Stimulated activated memory B cell treated with anti-CD40 and anti-IgM and Interleukin-4, amounts not matched to agents 10 μg/mL and 1 μg/mL and 100 μg/mL, for 72 hours (primary cell): ENCODE data around the gene RCOR1.
A peak's percentile ranks its signal among the peaks of the same experiment; 100 is the strongest.

ENCODE experiments used
- ATAC-seq: fragments of 150-1000 bp; cut with Tn5 transposase; 2 replicates; pipeline ENCODE4 v1.10.0; 2021
- H3K27ac Mint-ChIP-seq: one replicate; pipeline ENCODE4 v1.8.0; 2022; ENCODE audit warnings: mild to moderate bottlenecking, mixed read lengths
- H3K27me3 Mint-ChIP-seq: one replicate; pipeline ENCODE4 v1.8.0; 2022; ENCODE audit warnings: mixed read lengths
- H3K36me3 Mint-ChIP-seq: one replicate; pipeline ENCODE4 v1.8.0; 2022; ENCODE audit warnings: mixed read lengths
- H3K4me1 Mint-ChIP-seq: one replicate; pipeline ENCODE4 v1.8.0; 2022; ENCODE audit warnings: mixed read lengths
- H3K4me3 Mint-ChIP-seq: one replicate; pipeline ENCODE4 v1.8.0; 2022; ENCODE audit warnings: mild to moderate bottlenecking, moderate library complexity, mixed read lengths
- H3K9me3 Mint-ChIP-seq: one replicate; pipeline ENCODE4 v1.8.0; 2022; ENCODE audit warnings: mixed read lengths

RCOR1 gene

DNA sequence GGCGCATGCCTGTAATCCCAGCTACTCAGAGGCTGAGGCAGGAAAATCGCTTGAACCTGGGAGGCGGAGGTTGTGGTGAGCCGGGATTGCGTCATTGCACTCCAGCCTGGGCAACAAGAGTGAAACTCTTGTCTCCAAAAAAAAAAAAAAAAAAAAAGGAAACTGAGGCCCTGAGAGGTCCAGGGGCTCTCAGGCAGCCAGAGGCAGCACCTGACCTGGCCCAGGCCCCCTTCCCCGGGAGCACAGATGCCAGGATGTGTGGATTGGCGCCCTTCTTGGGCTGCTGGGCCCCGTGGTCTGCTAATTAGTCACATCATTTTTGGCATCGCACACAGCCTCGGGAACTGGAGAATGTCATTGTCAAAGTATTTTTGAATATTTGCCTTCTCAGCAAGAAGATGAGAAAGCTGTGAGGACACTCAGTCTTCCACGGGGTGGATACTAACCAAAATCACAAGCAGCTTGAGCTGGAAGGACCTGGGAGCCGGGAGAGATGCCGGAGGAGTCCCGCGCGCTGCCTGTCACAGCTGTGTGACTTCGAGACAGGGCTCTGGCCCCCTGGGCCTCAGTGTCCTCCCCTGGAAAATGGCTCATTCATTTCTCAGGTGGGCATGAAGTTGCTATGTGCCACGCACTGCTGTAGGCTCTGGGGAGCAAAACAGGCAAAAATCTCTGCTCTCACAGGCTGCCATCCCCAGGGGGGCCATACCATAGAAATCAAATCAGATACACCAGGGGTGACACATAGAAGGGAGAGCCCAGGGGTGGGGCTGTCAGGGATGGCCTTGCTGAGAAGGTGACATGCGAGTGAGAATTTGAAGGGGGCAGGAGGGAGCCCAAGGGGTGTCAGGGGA is 12.5 kb upstream of the RCOR1 start:
- no peak for ATAC-seq
- Mint-ChIP-seq H3K36me3 (no peaks in the 10 kb centered on the region), H3K27me3 (peaks cover 8% of the 10 kb centered on the region), H3K4me3 (no peak overlapping the region), H3K27ac (no peak overlapping the region), H3K4me1 (peaks cover under 1% of the 10 kb centered on the region), H3K9me3 (no peaks in the 10 kb centered on the region)

DNA sequence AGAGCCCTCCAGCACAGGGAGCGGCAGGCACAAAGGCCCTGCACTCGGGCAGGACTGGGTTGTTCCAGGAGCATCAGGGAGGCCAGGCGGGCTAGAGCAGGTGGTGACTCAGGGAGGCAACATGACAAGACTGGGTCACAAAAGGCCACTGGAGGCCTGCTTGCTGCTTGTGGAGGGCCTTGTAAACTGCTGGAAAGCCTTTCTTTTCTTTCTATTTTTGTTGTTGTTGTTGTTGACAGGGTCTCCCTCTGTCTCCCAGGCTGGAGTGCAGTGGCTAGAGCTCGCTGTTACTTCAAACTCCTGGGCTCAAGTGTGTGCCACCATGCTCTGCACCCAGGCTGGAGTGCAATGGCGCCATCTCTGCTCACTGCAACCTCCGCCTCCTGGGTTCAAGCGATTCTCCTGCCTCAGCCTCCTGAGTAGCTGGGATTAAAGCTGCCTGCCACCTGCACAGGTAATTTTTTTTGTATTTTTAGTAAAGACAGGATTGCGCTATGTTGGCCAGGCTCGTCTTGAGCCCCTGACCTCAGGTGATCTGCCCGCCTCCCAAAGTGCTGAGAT is 11.8 kb upstream of the RCOR1 start:
- Mint-ChIP-seq H3K36me3 (no peaks in the 10 kb centered on the region), H3K4me3 (no peak overlapping the region), H3K4me1 (no peaks in the 10 kb centered on the region), H3K9me3 (no peaks in the 10 kb centered on the region), H3K27me3 (peaks cover 8% of the 10 kb centered on the region), H3K27ac (no peak overlapping the region)
- ATAC-seq: no peak

DNA sequence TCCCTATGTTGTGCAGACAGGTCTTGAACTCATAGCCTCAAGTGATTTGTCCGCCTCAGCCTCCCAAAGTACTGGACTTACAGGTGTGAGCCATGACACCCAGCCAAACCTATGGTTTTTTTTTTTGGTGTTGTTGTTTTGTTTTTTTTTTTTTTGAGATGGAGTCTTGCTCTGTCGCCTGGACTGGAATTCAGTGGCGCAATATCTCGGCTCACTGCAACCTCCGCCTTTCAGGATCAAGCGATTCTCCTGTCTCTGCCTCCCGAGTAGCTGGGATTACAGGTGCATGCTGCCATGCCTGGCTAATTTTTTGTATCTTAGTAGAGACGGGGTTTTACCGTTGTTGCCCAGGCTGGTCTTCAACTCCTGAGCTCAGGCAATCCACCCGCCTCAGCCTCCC is 11.3 kb upstream of the RCOR1 start:
- Mint-ChIP-seq H3K36me3 (no peaks in the 10 kb centered on the region), H3K4me1 (no peaks in the 10 kb centered on the region), H3K4me3 (no peak overlapping the region), H3K27ac (no peak overlapping the region), H3K9me3 (no peaks in the 10 kb centered on the region), H3K27me3 (peaks cover 8% of the 10 kb centered on the region)
- ATAC-seq: no peak

DNA sequence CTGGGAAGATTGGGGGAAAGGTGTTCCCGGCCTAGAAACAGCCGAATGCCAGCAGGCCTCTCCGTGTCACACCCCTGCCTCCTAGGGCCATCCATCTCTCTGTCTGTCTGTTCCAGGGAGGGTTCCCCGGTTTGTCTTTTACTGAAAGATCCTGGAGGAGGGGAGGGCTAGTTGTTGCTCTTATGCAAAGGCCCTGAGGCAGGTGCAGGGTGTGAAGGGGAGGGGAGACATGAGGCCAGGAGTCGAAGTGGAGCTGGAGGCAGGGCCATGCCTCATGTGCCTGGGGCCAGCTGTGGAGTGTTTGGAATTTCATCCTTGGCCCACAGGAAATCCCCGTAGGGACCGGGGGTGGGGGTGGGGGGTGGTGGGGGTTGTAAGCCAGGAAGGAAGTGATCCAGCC is 8.7 kb upstream of the RCOR1 start:
- H3K4me3 Mint-ChIP-seq: no peak overlapping the region
- H3K27ac Mint-ChIP-seq: no peak overlapping the region
- no peak for ATAC-seq
- H3K9me3 Mint-ChIP-seq: no peaks in the 10 kb centered on the region
- H3K4me1 Mint-ChIP-seq: no peaks in the 10 kb centered on the region
- peaks cover 8% of the 10 kb centered on the region for H3K27me3 Mint-ChIP-seq
- no peaks in the 10 kb centered on the region for H3K36me3 Mint-ChIP-seq

DNA sequence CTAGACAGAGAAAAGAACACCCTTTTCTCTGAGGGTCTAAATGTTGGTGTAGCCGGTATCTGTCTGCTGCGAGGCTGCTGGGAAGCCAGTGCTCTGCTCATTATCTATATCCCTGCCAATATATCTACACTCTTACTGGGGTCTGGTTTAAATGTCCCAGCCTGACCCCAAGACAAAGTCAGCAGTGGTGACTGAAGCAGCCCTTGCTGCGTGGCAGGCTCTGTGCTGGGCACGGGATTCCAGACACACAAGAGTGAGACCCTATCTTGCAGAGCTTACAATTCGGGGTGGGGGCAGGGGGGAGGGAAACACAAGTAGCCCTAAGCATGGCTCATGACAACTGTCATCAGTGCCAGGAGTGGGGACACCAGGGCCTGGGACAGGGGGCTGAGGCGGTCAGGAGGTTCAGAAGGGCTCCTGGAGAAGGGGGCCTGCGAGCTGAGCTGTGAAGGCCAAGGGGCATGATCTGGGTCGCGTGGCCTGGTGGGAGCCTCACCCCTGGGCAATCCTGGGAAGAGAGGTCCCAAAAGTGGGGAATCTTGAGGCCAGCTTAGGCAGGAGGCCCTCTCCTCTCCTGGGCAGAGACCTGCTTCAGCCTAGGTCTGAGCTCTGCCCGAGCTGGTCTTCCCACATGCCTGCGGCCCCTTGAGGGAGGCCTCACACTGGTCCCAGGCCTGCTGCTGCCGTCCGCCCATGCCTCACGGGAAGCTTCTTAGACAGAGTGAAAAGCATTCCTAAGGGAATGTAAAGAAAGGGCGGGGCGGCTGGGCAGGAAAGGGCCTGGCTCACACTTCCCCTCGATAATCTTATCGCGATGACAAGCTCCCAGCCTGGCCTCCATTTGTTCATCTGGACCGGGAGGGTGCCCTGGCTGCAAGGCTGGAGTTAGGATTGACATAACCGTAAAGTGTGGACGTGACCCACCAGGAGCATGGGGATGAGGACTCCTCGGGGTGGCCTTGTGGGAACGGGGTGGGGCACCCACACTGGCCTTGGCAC is 7.3 kb upstream of the RCOR1 start:
- H3K4me1 Mint-ChIP-seq: peaks cover 7% of the 10 kb centered on the region
- no peaks in the 10 kb centered on the region for H3K9me3 Mint-ChIP-seq
- H3K27me3 Mint-ChIP-seq: peaks cover 8% of the 10 kb centered on the region

DNA sequence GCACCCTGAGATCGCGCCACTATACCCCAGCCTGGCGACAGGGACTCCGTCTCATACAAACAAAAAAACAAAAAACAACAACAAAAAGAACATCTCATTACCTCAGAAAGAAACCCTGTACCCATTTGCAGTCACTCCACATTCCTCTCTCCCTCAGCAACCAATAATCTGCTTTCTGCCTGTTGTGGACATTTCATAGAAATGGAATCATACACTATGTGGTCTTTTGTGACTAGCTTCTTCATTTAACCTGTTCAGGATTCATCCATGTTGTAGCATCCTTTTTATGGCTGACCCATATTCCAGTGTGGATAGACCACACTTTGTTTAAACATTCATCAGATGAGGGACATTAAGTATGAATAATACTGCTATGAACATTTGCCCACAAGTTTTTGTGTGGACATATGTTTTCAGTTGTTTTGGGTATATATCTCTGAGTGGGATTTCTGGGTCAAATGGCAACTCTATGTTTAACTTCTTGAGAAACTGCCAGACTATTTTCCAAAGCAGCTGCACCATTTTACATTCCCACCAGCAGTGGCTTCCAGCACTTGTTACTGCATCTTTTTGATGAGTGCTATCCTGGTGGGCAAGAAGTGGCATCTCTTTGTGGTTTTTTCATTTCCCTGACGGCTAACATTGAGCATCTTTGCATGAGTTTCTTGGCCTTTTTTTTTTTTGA is 5.9 kb upstream of the RCOR1 start:
- no peak for ATAC-seq
- H3K27ac Mint-ChIP-seq: no peak overlapping the region
- H3K27me3 Mint-ChIP-seq: peaks cover 4% of the 10 kb centered on the region
- no peak overlapping the region for H3K4me3 Mint-ChIP-seq
- H3K36me3 Mint-ChIP-seq: no peaks in the 10 kb centered on the region
- H3K4me1 Mint-ChIP-seq: peaks cover 17% of the 10 kb centered on the region
- no peaks in the 10 kb centered on the region for H3K9me3 Mint-ChIP-seq

More for the DNA sequence above, 7.3 kb upstream of the RCOR1 start:
- no peak overlapping the region for H3K27ac Mint-ChIP-seq
- no peaks in the 10 kb centered on the region for H3K36me3 Mint-ChIP-seq
- ATAC-seq: peak; percentile 21
- H3K4me3 Mint-ChIP-seq: no peak overlapping the region

DNA sequence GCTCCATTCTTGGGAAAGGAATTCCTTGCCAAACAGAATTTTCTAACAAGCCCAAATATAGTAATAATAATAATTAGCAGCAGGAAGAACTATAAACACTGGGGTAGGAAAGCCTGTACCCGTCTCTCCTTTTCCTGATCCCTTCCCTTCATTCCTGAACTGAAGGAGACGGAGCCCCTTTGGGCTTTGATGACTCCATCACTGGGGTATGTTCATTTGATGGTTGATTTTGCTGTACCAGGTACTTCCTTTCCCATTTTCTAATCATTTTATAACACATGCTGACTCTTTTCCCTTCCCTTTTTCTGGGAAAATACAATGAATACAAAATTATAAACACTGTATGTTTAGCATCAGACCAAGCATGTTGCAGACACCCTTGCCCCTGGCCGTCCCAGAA is 3.6 kb upstream of the RCOR1 start:
- ATAC-seq: no peak

DNA sequence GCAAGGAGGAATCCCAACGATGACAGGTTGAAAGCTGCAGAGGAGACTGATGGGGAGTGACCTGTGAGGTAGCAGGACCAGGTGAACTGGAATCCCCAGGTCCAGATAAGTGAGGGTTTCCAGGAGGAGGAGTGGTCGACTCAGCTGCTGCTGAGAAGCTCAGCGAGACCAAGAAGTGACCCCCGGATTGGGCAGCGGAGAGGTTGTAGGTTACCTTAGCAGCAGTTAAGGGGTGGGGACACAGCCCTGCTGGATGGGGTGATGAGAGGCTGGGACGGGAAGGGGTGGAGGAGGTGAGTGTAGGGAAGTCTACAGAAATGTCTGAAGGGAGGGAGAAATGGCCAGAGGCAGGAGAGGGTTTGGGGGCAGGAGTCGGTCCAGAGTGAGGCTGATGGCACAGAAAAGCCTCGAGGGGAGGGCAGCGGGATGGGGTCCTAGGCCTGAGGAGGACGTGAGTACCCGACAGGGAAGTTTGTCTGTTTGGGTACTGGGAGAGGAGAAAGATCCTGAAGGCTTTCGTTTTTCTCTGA is 2.6 kb upstream of the RCOR1 start:
- peak overlapping the region; percentile 55 for H3K27ac Mint-ChIP-seq
- no peaks in the 10 kb centered on the region for H3K9me3 Mint-ChIP-seq
- no peak overlapping the region for H3K4me3 Mint-ChIP-seq
- no peaks in the 10 kb centered on the region for H3K36me3 Mint-ChIP-seq
- no peaks in the 10 kb centered on the region for H3K27me3 Mint-ChIP-seq
- no peak for ATAC-seq
- H3K4me1 Mint-ChIP-seq: peaks cover 34% of the 10 kb centered on the region

More for the DNA sequence above, 3.6 kb upstream of the RCOR1 start:
- Mint-ChIP-seq H3K27ac (no peak overlapping the region), H3K4me3 (no peak overlapping the region), H3K4me1 (peaks cover 24% of the 10 kb centered on the region), H3K36me3 (no peaks in the 10 kb centered on the region), H3K27me3 (no peaks in the 10 kb centered on the region), H3K9me3 (no peaks in the 10 kb centered on the region)

DNA sequence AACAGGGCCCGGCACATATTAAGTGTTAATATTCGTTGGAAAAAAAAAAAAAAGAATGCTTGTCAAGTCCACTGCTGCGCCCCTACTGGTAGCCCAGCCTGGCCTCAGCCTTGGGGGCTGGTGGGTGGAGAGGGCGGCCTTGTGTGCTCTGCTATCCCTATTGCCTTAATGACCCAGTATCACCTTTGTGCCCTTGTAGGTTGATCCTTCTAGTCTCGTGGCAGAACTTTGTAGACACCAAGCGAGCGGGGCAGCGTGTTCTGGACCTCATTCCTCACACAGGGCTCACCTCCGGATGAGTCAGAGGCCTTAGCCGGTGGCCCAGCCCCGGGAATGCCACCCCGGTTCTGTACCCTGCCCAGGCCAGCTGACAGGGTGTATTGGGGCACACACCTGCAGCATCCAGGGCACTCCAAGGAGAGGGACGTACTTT is 1.8 kb upstream of the RCOR1 start:
- H3K9me3 Mint-ChIP-seq: no peaks in the 10 kb centered on the region
- peak overlapping the region; percentile 95 for H3K27ac Mint-ChIP-seq
- ATAC-seq: no peak
- no peaks in the 10 kb centered on the region for H3K36me3 Mint-ChIP-seq
- no peaks in the 10 kb centered on the region for H3K27me3 Mint-ChIP-seq
- H3K4me1 Mint-ChIP-seq: peaks cover 40% of the 10 kb centered on the region
- H3K4me3 Mint-ChIP-seq: peak overlapping the region; percentile 94

DNA sequence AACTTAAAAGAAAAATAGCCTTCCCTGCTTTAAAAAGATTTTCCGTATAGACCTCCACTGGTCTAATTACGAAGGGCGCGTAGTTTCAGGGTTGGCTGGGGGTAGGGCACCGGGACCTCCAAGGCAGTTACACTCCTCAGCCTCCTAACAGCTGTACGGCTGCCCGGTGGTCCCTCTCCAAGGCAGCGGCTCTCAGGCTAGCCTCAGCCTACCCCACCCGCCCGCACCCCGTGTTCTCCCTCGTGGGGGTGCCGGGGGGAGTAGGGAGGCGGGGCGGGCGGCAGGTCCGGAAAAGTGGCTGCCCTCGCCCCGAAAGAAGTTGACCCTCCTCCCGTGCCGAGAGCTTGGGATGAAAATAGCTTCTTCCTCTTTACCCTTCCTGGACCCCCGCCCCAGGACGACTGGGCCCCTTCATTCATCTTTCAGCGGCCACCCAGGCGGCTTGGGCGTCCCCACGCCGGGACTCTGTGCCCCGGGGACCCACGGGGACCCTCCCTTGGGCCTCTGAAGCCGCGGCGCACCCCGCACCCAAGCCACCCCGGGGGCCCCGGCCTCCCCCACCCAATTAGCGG is 991 bp upstream of the RCOR1 start:
- peaks cover 40% of the 10 kb centered on the region for H3K4me1 Mint-ChIP-seq
- peak; percentile 18 for ATAC-seq
- H3K4me3 Mint-ChIP-seq: peak overlapping the region; percentile 94
- no peaks in the 10 kb centered on the region for H3K9me3 Mint-ChIP-seq
- H3K27ac Mint-ChIP-seq: peak overlapping the region; percentile 95
- no peaks in the 10 kb centered on the region for H3K27me3 Mint-ChIP-seq
- H3K36me3 Mint-ChIP-seq: no peaks in the 10 kb centered on the region

DNA sequence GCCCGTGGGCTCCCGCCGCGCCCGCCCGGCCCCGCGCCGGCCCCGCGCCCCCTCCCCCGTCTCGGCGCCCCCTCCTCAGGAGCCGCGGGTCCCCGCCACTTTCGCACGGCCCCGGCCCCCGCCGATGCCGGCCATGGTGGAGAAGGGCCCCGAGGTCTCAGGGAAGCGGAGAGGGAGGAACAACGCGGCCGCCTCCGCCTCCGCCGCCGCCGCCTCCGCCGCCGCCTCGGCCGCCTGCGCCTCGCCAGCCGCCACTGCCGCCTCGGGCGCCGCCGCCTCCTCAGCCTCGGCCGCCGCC is 263 bp downstream of the RCOR1 start:
- peak overlapping the region; percentile 93 for H3K4me3 Mint-ChIP-seq
- H3K27me3 Mint-ChIP-seq: no peaks in the 10 kb centered on the region
- H3K36me3 Mint-ChIP-seq: no peaks in the 10 kb centered on the region
- no peak overlapping the region for H3K27ac Mint-ChIP-seq
- peak; percentile 13 for ATAC-seq
- H3K9me3 Mint-ChIP-seq: no peaks in the 10 kb centered on the region
- peaks cover 40% of the 10 kb centered on the region for H3K4me1 Mint-ChIP-seq

DNA sequence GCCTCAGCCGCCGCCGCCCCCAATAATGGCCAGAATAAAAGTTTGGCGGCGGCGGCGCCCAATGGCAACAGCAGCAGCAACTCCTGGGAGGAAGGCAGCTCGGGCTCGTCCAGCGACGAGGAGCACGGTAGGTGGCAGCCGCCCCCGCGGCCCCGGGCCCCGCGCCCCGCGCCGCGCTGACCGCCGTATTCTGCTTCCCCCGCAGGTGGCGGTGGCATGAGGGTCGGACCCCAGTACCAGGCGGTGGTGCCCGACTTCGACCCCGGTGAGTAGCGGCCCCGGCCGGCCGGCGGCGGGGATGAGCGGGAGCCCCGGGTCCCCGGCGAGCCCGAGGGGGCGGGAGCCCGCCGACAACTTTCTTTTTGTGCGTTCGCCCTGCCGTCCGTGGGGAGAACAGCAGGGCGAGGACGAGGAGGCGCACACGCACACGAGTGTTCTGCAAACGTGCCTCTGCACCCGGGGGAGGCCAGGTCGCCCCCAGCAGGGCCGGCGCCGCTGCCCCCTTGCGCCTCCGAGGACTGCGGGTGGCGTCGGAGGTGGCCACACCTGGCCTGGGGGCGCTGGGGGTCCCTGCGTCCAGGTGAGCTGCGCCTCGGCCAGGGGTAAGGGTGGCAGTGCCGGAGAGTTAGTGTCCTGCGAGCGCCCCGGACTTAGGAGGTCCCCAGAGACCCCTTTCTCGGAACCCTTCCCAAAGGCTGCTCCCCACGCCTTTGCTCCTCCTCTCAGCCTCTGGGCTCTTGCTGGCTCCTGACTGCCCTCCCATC is 794 bp downstream of the RCOR1 start:
- Mint-ChIP-seq H3K36me3 (no peaks in the 10 kb centered on the region), H3K9me3 (no peaks in the 10 kb centered on the region), H3K4me3 (peak overlapping the region; percentile 93), H3K4me1 (peaks cover 40% of the 10 kb centered on the region), H3K27ac (peak overlapping the region; percentile 77), H3K27me3 (no peaks in the 10 kb centered on the region)
- peak; percentile 14 for ATAC-seq

DNA sequence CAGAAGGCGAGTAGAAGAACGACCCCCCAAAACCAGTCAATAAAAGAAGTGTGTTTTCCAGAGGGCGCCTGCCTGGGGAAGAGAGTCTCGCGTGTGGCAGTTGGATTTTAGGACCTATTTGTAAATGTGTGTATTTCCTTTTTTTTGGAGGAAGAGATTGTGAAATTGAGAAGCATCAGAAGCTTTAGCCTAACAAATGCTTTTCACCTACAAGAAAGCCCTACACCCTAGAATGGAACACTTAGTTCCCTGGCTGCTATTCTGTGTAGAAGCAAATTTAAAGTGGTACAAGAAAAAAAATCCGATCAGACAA is 1.3 kb downstream of the RCOR1 start:
- no peaks in the 10 kb centered on the region for H3K9me3 Mint-ChIP-seq
- H3K27me3 Mint-ChIP-seq: no peaks in the 10 kb centered on the region
- peak overlapping the region; percentile 93 for H3K4me3 Mint-ChIP-seq
- H3K36me3 Mint-ChIP-seq: peaks cover under 1% of the 10 kb centered on the region
- peaks cover 40% of the 10 kb centered on the region for H3K4me1 Mint-ChIP-seq
- no peak for ATAC-seq
- H3K27ac Mint-ChIP-seq: peak overlapping the region; percentile 77
